AG04450 (cell line): ENCODE measurements around the gene RNF144B. TPM values are rescaled to one million over a fixed set of nuclear protein-coding genes. Genes with fewer than 3 reads are reported as not detected.

ENCODE experiments used
- CTCF ChIA-PET: fragments of 300-600, 350-600 bp; formaldehyde crosslinking; extraction: SDS; loops from one replicate; lab custom pipeline; 2022; ENCODE audit warnings: antibody characterized with exemption, inconsistent platforms; lab: Charles Lee
- POLR2A ChIA-PET: fragments of 350-600 bp; formaldehyde crosslinking; extraction: SDS; loops from one replicate; lab custom pipeline; 2021; ENCODE audit warnings: antibody characterized with exemption, inconsistent platforms; lab: Yijun Ruan, JAX
- DNase-seq: peaks from one replicate; pipeline ENCODE4 v3.0.0-alpha.2; 2011; ENCODE audit warnings: low read depth, low spot score
- H3K27ac ChIP-seq: one replicate; pipeline ENCODE4 v1.5.1; 2012; ENCODE audit warnings: low read depth, low read length, control low read depth
- H3K27me3 ChIP-seq: one replicate; pipeline ENCODE4 v1.6.0; 2012; ENCODE audit warnings: low read length; ENCODE audit not compliant: control insufficient read depth, insufficient read depth
- H3K4me3 ChIP-seq: 2 replicates; pipeline ENCODE4 v1.5.1; 2011; ENCODE audit warnings: mild to moderate bottlenecking, low read depth, low read length, control low read depth
- H3K9me3 ChIP-seq: 2 replicates; pipeline ENCODE4 v1.5.1; 2012; ENCODE audit warnings: low read length; ENCODE audit not compliant: control insufficient read depth, insufficient read depth
- CTCF ChIP-seq: IDR thresholded peaks from 2 replicates; pipeline ENCODE4 v1.5.1; 2011; ENCODE audit warnings: low read depth, low read length, control low read depth, inconsistent platforms
- polyA plus RNA-seq: library from polyadenylated mRNA; depleted of rRNA; stranded (reverse); fragments of >200 nt; gene quantifications from 2 replicates; pipeline ENCODE4 v1.2.3, GENCODE V29; 2011

RNF144B gene
- polyA plus RNA-seq, 1 experiment, result 0.25 TPM

GRCh38 chr6:18388942-18389341, 1.8 kb downstream of the RNF144B start:
- DNase-seq, result peak; percentile 49
- Histone ChIP-seq H3K4me3 (no peak overlapping the region), H3K27ac (no peak overlapping the region), H3K27me3 (no peaks in the 10 kb centered on the region), H3K9me3 (no peaks in the 10 kb centered on the region; the same call in 1 of the 2 replicates)
- ChIA-PET POLR2A (no interaction called here), CTCF (interaction anchor here (1.1 kb wide), 1 partner anchor 65 kb away, joined by 3 read pairs; no protein-coding TSS in a partner anchor)
- no peak for TF ChIP-seq CTCF

- CTCF ChIA-PET, result interaction anchor here (1.1 kb wide), 1 partner anchor 66 kb away, joined by 3 read pairs; no protein-coding TSS in a partner anchor
- Histone ChIP-seq H3K4me3 (no peak overlapping the region), H3K27ac (no peak overlapping the region), H3K27me3 (no peaks in the 10 kb centered on the region), H3K9me3 (no peaks in the 10 kb centered on the region; the same call in 1 of the 2 replicates)
- TF ChIP-seq CTCF, result no peak
- no peak for DNase-seq
- POLR2A ChIA-PET, result no interaction called here
These were observed 2.3 kb downstream of the RNF144B start for GRCh38 chr6:18389479-18389878.

DNA sequence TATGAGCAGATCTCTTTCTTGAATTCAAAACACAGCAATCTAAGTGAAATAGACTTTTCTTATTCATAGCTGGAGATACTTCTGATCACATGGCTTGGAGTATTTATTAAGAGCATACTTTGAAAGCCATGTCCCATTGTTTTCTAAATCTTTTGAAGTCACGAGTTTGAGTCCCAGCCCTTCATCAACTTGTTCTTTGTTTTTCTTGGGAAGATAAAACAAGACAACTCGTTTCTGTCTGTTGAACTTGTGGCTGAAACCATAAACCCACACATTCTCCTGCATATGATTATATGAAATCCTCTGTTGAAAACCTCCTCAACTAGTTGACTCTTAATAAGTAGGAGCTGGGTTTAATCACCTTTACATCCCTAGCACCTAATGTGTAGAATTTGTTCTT, 3.3 kb downstream of the RNF144B start:
- no peak for TF ChIP-seq CTCF
- Histone ChIP-seq H3K9me3 (no peaks in the 10 kb centered on the region; the same call in 1 of the 2 replicates), H3K27me3 (no peaks in the 10 kb centered on the region), H3K27ac (no peak overlapping the region), H3K4me3 (no peak overlapping the region)
- DNase-seq, result no peak
- ChIA-PET CTCF (no interaction called here), POLR2A (no interaction called here)

DNA sequence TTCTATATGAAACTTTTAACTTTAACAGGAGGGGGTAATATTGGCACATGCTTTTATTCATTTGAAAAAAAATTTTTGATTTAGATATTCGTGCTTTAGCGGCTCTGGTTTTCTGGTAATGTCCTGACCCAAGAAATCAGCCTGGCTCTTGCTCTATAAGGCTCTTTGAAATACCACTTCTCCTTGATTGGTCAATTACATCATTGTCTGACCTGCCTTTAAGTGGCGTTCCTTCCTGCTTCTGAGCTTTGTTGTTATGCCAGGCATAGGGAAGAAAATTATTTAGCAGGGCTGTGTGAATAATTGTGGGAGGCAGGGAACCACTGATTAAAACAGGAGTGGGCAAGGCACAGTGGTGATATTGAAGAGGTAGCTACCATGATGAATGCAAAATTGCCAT, 3.9 kb downstream of the RNF144B start:
- H3K9me3 ChIP-seq, result no peaks in the 10 kb centered on the region; the same call in 1 of the 2 replicates
- H3K4me3 ChIP-seq, result no peak overlapping the region
- DNase-seq, result no peak
- ChIA-PET POLR2A (no interaction called here), CTCF (interaction anchor here (1.0 kb wide), 1 partner anchor 455 kb away, joined by 4 read pairs; no protein-coding TSS in a partner anchor)
- H3K27ac ChIP-seq, result no peak overlapping the region
- H3K27me3 ChIP-seq, result no peaks in the 10 kb centered on the region
- TF ChIP-seq CTCF, result no peak

DNA sequence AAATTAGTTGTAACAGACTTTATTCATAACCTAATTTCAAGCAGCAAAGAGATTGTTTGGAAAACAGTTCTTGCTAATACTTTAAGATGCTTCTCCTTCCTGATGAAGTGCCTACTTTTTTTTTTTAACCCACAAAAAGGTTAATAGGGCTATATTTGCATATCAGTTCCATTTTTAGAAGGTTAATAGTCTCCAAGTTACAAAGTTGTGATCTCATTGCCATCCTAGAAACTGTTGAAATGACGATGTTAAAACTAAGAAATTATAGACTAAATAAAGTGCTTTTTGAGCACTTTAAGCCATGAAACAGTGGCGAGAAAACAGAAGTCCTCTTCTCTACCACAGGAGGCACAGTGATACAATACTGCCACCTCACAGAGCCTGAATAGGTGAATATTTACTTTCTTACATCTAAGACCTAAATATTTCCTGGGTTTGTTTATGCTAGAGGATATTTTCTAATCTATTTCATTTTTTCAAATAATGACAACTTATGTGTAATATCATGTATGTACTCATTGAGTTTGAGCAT, 5.3 kb downstream of the RNF144B start:
- no peaks in the 10 kb centered on the region; the same call in 1 of the 2 replicates for H3K9me3 ChIP-seq
- CTCF ChIA-PET, result no interaction called here
- H3K27me3 ChIP-seq, result no peaks in the 10 kb centered on the region
- H3K27ac ChIP-seq, result no peak overlapping the region
- no peak for DNase-seq
- POLR2A ChIA-PET, result no interaction called here
- no peak for TF ChIP-seq CTCF
- H3K4me3 ChIP-seq, result no peak overlapping the region
